ENCODE measurements around the gene DHRS3.
A peak's percentile ranks its signal among the peaks of the same experiment; 100 is the strongest.

DHRS3 gene

DNA sequence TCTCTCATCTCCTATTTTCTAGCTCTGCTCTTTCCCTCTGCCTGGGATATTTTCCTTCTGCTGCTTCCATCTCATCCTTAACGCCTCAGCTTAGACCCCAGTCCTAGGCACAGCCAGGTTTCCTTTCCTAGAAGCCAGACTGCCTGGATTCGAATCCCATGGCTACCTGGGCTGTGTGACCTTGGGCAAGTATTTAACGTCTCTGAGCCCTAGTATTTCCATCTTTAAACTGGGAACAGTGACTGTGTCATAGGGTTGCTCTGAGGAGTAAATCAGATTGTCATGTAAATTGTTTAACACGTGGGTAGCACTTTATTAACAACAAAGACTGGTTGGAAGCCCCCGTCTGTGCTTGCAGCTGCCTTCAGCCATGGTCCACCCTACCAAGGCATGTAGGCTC lies 18.4 kb downstream of the DHRS3 start:
- DNase-seq (ENCODE audit: low read depth in 3 of 3), result no peak

DNA sequence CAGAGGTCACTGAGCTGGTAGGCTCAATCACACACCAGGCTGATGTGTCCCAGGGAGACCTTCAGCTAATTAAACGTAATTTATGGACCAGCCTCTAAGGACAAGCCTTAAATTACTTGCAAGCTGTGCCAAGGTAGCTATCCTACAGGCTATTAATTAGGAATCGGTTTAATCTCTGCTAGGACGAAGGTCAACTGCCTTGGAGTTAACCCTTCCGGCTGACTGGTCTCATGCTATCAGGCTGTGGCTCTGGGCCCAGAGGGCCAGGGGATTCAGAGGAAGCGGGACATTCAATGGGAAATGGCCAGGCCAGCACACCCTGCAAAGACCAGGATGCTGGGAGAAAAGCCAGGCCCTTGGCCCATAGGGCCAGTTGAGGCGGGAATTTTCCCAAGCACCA lies 19.0 kb downstream of the DHRS3 start:
- DNase-seq (ENCODE audit: low read depth in 3 of 3), result no peak

DNA sequence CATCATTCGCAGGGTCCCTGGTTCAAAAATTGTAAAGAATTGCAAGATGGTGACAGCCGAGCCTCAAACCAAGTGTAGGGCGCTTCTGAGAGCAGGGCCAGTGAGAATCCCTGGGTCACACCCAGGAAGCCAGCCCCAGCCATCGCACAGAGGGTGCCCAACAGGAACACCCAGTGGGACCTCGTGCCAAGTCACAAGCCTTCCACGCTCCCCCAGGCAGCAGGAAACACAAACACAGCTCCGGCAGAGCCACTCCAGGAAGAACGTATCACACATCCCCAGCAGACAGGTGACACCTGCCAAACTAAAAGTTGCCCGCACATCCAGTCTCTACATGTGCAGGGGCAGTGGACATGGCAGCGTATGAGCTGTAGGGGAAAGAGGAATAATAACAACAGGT lies 20.2 kb downstream of the DHRS3 start:
- no peak for DNase-seq (ENCODE audit: low read depth in 3 of 3)

DNA sequence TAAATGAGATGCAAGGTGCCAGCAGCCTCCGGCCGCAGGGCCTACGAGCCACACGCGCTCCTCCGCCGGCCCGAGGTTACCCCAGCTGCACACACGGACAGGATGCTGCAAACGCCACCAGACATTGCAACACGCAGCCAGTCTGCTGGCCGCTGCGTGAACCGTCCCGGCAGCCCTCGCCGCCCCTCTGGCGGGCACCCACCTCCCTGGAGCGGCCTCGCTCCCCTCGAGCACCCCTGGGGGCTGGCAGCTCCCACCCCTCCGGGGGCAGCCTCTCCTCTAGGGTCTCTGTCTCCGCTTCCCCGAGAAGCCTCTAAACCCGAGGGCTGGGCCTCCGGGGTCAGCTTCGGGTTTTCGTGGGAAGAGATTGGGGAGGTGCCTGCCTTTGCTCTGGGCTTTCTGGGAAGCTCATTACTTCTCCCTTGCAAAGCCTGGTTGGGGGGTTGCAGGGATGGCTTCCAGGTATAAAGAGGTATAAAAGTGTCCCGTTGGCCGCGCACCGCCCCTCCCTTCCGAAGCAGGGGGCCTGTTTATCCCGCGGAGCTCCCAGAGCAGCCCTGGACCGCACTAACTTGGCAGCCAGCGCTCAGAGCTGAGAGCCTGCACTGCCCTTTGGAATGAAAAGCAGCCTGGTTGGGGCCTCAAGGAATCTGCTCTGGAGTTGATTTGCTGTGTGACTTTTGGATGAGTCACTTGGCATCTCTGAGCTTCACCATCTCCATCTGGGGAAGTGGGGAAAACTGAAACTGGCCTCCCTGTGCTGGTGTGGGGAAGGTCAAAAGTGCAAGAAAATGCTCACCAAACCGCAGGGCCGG lies 21.8 kb downstream of the DHRS3 start:
- DNase-seq (ENCODE audit: low read depth in 3 of 3), result no peak

DNA sequence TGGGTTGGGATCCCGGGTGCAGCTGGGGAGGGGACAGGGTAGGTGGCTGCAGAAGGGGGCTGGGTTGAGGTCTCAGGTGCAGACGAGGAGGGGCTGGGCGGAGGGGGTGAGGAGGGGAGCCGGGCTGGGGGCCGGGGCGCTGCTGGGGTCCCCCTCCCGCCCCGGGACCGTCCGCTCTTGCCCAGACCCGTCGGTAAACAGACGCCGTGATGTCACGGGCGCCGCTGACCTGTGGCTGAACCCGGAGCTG lies 22.3 kb downstream of the DHRS3 start:
- no peak for DNase-seq (ENCODE audit: low read depth in 3 of 3)

DNA sequence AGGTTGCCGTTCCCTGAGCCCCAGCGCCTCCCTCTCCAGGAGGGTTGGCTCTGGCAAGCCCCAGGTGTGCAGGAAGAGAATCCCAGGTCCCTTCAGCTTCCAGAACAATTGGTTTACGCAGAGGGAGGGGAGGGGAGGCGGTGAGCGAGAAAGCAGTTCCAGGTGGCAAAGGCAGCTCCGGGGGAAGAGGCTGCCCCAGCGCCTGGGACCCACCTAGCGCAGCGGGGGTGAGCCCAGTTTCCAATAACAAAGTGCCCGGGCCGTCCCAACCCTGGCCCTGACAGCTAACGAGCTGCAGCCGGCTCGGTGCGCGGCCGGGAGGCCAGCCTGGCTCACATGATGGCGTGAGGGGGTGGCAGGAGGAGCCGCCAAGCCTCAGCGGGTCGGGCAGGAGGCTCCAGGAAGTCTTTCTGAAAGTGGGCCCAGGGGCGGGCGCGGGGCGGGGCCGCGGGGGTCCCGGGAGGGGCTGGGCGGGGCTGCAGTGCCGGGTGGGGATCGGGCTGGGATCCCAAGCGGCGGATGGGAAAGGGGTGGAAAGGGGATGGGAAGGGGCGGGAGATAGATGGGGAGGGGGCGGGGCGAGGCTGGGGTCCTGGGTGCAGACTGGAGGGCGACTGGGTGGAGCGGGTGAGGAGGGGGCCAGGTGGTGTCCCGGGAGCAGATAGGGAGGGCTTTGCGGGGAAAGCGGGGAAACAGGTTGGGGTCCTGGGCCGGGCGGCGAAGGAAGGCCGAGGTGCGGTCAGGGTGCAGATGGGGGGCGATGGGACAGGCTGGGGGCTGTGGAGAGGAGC lies 22.8 kb downstream of the DHRS3 start:
- DNase-seq (ENCODE audit: low read depth in 3 of 3), result peak in 1 of 3 experiments; percentile 34

DNA sequence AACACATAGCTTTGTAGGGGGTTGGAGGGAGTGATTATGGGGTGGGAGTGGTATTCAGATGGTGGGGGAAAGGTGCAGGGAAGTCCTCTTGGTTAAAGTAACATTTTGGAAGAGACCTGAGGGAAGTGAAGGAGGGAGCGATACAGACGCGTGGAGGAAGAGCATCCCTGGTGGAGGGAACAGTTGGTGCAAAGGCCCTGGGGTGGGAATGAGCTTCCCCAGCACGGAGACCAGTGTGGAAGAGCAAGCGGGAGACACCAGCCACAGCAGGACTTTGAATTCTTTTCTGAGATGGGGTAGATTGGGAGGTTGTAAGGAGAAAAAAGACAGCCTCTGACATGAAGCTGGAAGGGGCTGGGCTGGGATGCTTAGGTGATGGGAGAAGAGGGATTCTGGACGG lies 23.5 kb downstream of the DHRS3 start:
- no peak for DNase-seq (ENCODE audit: low read depth in 3 of 3)

DNA sequence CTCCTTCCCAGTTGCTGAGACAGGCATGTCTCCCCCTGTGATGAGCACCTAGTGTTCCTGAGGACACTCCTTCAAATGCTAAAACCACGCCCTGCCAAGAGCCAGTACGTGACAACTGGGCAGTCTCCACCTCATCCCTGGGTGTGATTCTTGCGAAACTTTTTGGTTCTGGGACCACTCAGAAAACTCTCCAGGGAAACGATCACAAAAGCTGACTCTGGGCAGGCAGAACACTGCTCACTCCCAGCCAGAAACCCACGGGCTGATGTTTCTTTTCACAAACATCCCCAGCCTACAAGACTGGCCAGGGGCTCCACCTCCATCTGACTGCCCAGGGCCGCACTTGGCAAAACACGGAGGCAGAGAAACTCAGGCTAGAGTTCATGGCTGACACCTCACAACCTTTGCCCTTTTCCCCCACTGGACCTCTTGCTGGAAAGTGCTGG lies 24.4 kb downstream of the DHRS3 start:
- no peak for DNase-seq (ENCODE audit: low read depth in 3 of 3)

DNA sequence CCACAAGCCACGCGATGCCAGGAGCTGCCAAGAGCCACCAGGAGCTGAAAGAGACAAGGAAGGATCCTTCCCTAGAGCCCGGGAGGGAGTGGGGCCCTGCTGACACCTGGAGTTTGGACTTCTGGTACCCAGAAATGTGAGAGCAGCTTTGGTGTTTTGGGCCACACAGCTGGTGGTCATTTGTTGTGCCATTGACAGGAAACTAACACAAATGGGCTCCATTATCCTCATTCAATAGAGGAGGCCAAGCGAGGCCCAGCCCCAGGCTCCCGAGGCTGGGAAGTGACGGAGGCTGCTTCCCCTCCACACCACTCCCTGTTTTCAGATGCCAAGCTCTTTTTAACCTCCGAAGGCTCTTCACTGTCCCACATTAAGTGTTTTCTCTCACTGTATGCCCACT lies 25.5 kb downstream of the DHRS3 start:
- no peak for DNase-seq (ENCODE audit: low read depth in 3 of 3)

DNA sequence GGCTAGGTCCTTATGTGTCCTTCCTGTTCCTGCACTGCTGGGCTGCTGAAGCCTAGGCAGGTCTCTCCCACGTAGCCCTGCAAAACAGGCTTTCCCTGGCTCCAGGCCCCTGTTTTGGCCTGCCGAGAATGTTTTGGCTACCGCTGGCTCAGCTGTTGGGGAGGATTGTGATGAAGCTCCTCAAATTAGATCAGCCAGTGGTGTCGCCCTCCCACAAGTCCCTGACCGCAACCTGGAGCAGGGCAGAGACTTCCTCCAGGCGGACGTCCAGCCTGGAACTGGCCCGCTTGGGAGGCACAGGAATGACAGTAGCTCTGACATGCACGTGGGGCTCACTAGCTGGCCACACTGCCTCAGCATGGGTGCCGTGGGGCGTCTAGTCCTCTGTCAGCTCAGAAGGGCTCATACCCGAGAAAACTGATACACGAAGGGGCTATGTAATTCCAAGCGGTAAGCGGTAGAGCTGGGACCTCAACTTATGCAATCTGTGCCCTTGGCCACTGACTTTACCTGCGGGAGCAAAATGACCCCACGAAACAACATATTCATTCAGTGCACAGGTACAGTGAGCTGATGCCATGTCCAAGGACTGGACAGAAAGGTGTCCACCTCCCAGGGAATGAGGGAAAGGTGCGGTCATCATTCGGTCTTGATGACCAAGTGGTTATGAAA lies 26.6 kb downstream of the DHRS3 start:
- no peak for DNase-seq (ENCODE audit: low read depth in 3 of 3)

DNA sequence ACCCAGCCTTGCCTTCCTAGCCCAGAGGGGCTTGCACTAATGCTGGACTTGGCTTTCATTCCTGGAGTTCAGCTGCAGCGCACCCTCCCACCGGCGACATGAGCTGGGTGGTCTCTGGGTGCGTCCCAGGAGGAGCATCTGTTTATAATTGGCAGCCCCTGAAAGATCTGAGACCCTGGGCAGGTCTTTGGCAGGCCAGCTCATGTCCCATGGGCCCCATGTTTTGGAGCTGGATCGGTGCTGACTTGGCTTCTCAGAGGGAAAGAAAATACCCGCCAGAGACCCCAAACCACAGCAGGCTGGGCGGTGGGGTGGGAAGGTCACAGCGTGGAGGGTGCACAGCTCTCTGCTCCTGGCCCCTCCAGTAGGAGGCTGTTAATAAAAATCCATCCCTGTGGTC lies 29.3 kb downstream of the DHRS3 start:
- DNase-seq (ENCODE audit: low read depth in 3 of 3), result no peak

DNA sequence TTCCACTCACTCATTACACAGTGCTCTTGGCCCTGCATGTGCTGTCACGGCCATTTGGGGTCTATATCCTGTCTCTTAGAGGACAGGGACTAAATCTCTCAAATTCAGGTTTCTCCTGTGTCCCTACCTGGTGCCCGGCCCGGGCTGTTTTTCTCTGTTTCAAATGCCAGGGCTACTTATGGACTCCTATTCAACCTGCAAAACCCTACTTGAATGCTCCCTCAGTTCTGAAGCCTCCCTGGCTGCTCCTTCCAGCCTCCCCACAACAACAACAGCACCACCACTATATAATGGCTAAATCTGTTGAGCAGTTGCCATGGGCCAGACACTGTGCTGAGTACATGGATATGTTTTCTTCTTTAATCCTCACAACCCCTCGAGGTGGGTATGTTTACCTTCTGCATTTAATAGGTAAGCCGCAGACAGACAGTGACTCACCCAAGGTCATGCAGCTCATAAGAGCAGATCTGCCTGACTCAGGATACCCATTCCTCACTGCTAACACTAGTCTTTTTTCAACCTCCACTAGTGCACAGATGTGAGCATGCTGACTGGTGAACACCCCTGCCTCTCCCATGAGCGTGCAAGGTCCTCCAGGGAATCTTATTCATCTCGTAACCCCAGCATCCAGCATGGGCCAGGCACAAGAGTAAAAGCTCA lies 29.9 kb downstream of the DHRS3 start:
- no peak for DNase-seq (ENCODE audit: low read depth in 3 of 3)

DNA sequence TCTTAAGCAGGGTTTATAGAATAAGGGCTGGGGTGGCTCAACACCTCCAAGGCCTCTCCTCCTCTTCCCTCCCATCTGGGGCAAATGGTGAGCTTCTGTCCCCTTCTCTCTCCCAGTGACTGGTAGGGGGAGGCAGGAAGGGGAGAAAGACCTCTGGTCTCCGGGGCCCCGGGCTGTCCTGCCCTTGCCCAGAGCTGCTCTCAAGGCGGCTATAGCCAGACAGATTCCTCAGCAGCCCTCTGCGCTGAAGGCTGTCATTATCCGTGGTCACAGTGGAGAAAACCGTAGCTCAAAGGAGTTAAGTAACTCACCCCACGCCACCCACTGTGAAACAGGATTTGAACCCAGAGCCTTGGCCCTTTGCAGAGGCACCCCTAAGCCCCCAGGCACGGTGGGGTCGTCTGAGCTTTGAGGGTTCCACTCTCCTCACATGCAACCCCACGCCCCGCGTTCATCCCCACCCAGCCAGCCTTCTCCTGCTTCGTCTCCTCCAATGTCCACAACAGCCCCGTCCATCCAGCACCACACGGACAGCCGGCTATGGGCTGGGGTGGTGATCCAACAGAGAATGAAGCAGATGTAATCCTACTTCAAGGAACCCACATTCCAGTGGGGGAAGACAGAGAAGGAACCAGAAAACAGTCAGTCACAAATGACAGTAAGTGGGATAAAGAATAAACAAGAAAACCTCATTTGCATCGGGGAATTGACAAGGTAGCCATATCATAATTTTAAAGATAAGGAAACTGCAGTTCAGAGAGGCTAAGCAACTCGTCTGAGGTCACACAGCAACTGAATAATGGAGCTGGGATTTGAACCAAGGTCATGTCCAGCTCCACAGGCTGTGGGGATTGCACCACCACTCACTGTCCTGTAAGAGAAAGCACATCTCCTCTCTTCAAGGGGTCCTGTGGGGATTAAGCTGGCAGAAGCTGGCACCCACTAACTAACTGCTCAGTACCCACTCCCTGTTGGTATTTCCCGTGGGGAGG lies 31.8 kb downstream of the DHRS3 start:
- DNase-seq (ENCODE audit: low read depth in 3 of 3), result no peak

DNA sequence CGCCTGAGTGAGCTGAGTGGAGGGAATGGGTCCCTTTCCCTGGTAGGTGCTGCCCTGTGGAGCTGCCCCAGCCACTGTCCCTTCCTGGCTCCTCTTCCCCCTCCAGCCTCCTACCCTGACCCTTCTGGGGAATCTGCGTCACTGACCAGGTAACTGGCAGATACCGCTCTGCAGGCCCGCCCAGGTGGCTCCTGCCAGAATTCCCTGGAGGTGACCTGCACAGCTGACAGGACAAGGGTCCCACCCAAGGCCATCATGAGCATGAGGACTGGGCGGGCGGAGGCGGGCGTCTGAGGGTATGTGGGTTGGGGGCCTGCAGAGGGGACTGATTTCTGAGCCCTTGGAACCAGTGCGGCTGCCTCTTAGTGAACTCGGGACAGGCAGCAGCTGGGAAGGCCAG lies 32.5 kb downstream of the DHRS3 start:
- DNase-seq (ENCODE audit: low read depth in 3 of 3), result no peak

DNA sequence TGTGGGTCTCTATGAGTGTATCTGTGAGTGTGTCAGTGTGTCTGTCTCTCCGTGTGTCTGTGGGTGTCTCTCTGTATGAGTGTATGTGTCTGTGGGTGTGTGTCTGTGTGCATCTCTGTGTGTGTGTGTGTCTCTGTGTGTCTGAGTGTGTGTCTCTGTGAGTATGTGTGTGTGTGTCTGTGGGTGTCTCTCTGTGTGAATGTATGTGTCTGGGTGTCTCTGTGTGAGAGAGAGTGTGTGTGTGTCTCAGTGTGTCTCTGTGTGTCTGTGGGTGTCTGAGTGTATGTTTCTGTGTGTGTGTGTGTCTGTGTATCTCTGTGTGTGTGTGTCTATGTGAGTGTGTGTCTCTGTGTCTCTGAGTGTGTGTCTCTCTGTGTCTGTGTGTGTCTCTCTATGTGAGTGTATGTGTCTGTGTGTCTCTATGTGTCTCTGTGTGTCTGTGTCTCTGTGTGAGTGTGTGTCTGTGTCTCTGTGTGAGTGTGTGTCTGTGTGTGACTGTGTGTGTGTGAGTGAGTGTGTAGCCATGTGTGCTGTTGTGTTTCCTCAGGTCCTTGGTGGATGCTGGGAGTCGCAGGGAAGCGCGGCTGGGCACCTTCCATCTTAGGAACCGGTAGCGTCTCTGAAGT lies 33.0 kb downstream of the DHRS3 start:
- DNase-seq (ENCODE audit: low read depth in 3 of 3), result no peak

DNA sequence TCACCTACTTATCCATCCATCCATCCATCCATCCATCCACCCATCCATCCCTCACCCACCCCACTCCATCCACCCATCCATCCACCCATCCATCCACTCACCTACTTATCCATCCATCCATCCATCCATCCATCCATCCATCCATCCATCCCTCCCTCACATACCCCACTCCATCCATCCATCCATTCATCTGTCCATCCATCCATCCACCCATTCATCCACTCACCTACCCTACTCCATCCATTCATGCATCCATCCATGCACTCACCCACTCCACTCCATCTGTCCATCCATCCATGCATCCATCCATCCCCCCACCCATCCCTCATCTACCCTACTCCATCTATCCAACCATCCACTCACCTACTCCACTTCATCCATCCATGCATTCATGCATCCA lies 34.5 kb downstream of the DHRS3 start:
- DNase-seq (ENCODE audit: low read depth in 3 of 3), result no peak

DNA sequence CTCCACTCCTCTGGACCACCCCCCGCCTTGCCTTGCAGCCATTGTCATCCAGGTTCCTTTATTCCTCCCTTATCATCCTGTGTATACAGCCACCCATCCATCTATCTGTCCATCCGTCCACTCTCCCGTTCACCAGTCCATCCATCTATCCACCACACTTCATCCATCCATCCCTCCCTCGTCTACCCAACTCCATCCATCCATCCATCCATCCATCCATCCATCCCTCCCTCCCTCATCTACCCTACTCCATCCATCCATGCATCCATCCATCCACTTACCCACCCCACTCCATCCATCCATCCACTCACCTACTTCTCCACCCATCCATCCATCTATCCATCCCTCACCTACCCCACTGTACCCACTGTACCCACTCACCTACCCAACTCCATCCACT lies 35.4 kb downstream of the DHRS3 start:
- no peak for DNase-seq (ENCODE audit: low read depth in 3 of 3)

DNA sequence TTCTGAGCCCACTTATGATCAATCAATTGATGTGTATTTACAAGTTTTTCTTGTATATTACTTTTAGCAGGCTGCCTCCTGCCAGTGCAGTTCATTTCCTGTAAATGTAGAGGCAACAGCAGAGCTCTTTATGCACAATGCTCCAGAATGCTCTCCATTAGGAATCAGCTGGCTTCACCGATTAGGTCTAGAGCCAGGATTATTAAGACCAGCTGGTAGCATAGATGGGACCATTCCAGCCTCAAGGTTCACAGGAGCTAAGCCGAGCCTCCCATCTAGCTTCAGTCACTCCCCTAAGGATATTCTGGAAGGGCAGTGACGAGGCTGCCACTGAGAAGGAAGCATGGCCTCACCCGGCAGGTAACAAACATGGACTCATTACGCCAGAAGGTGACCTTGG lies 36.8 kb downstream of the DHRS3 start:
- no peak for DNase-seq (ENCODE audit: low read depth in 3 of 3)

DNA sequence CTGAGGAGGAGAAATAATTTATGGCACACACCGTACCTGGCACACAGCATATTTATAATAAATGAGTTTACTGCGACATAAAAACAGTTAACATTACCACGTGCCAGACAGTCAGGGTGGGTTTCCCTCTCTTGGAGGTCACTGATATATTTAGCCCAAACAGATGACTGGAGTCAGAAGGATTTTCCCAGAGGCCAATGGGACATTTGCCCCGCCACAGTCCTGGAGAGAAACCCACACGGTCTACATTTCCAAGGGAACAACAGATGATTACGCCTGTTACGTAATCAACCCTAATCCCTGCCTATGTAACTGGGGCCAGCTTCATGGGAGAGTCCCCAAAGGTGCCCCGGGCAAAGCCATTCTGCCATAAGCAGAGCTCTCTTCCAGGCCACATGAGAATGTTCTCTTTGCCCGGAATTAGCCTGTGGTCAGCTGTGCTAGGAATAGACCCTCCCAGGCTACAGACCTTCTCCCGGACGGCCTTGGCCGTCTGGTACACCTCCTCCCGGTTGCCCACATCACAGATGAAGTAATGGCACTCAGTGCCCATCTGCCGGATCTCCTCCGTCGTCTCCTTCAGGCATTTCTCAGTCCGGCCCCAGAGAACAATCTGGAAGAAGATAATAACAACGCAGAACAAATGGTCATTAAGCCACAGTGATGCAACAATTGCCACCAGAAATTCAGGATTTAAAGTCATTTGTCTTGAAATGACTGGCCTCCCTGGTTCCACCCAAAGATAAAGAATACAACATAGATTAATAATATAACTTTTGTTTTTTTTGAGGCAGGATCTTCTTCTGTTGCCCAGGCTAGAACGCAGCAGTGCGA lies 37.7 kb downstream of the DHRS3 start:
- no peak for DNase-seq (ENCODE audit: low read depth in 3 of 3)
